ENCODE measurements around the gene GRIN3B. TPM values are rescaled to one million over a fixed set of nuclear protein-coding genes. Genes with fewer than 3 reads are reported as not detected.

Gene GRIN3B
- total and polyA plus RNA-seq, 9 of the 15 experiments (the other 6 are each of a cell fraction or from before 2014, with no cell fraction given) = 0.06 to 0.95 (median 0.19) TPM; not detected in 6

- peak; percentile 96 for TF ChIP-seq AFF4 (CRISPR knock-in tag; IDR thresholded peaks at IDR 0.05)
- TF ChIP-seq ZNF311 (CRISPR knock-in tag; IDR thresholded peaks at IDR 0.05) = no peak
- no peak for TF ChIP-seq KDM4B (IDR thresholded peaks at IDR 0.05; ENCODE audit: borderline replicate concordance in 2 of 2, low read depth in 1 of 2)
- no peak for TF ChIP-seq ETV1 (tag; conservative IDR thresholded peaks at IDR 0.05; ENCODE audit: low read depth)
- no peak for TF ChIP-seq HINFP (tag; conservative IDR thresholded peaks at IDR 0.05; ENCODE audit: low read depth)
- no peak for TF ChIP-seq ZNF217 (CRISPR knock-in tag; IDR thresholded peaks at IDR 0.05)
- TF ChIP-seq ZNF583 (CRISPR knock-in tag; IDR thresholded peaks at IDR 0.05) = no peak
- TF ChIP-seq TFAM (CRISPR knock-in tag; conservative IDR thresholded peaks at IDR 0.05) = no peak
- TF ChIP-seq MEF2D (tag; conservative IDR thresholded peaks at IDR 0.05; ENCODE audit: low read depth) = no peak
- TF ChIP-seq KDM5B (IDR thresholded peaks at IDR 0.05; ENCODE audit: insufficient replicate concordance, low read depth, low read length) = peak; percentile 56
- peak; percentile 99 for TF ChIP-seq SIN3B (IDR thresholded peaks at IDR 0.05; ENCODE audit: low read depth)
- TF ChIP-seq CAMTA2 (CRISPR knock-in tag; conservative IDR thresholded peaks at IDR 0.05) = no peak
- peak; percentile 83 for TF ChIP-seq NR2C1 (IDR thresholded peaks at IDR 0.05)
- peak; percentile 84 for TF ChIP-seq NR2C1 (tag; IDR thresholded peaks at IDR 0.05)
- TF ChIP-seq HDAC3 (IDR thresholded peaks at IDR 0.05; ENCODE audit: borderline replicate concordance, partially characterized antibody) = no peak
- no peak for TF ChIP-seq THRA (IDR thresholded peaks at IDR 0.05)
- peak; percentile 81 for TF ChIP-seq ETS1 (conservative IDR thresholded peaks at IDR 0.05; ENCODE audit: control insufficient read depth, low read depth, low read length)
- no peak for TF ChIP-seq RAD21 (CRISPR knock-in tag; conservative IDR thresholded peaks at IDR 0.05 in 1 of 2, IDR thresholded peaks at IDR 0.05 in 1 of 2)
- no peak for TF ChIP-seq HNRNPK (IDR thresholded peaks at IDR 0.05; ENCODE audit: low read depth, low read length, poor library complexity, severe bottlenecking)
Observed at GRCh38 chr19:984165-984967, 15.9 kb upstream of the GRIN3B start, which contains the start of gene WDR18 (continued).

Measured in K562 (cell line).